ENCODE data around the gene HGF.

DNA sequence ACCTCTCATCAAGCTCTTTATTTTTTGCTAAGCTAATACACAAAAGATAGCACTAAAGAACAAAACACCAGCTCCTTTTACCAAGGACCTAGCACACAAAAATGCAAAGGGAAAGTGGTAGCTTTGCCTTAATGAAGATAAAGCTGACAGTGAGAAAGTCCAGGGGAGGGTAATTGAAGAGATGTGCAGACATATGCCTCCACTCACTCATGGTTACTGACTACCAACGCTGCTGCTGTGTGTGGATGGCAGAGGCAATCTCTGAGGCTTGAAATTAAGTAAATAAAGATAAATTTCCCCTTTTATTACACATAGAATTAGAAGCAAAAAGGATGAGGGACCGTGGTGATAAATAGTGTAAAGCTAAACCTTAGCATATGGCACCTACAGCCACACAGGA lies 87.0 kb downstream of the HGF start:
- TF ChIP-seq EP300 (IDR thresholded peaks at IDR 0.05) (no peak), POLR2A (IDR thresholded peaks at IDR 0.05) (no peak)

Measured in gastroesophageal sphincter (tissue), 2 donors.